IPS DF 6.9 (cell line): Measurements from ENCODE around the gene OR7A17.

Experiments used
- DNase-seq: peaks from one replicate; pipeline ENCODE4 v3.0.0-alpha.2; 2013; ENCODE audit warnings: low read depth, low spot score
- H3K27ac ChIP-seq: one replicate; pipeline ENCODE4 v1.5.1; 2013; ENCODE audit warnings: low read length, control low read depth
- H3K27me3 ChIP-seq: 2 replicates; pipeline ENCODE4 v1.6.1; 2013; ENCODE audit warnings: mild to moderate bottlenecking, low read length; ENCODE audit not compliant: control insufficient read depth, insufficient read depth
- H3K36me3 ChIP-seq: 2 replicates; pipeline ENCODE4 v1.6.1; 2013; ENCODE audit warnings: low read length; ENCODE audit not compliant: control insufficient read depth, insufficient read depth
- H3K4me1 ChIP-seq: 2 replicates; pipeline ENCODE4 v1.6.1; 2013; ENCODE audit warnings: low read length; ENCODE audit not compliant: control insufficient read depth, insufficient read depth
- H3K4me3 ChIP-seq: 2 replicates; pipeline ENCODE4 v1.5.1; 2013; ENCODE audit warnings: mild to moderate bottlenecking, low read length
- H3K9me3 ChIP-seq: 2 replicates; pipeline ENCODE4 v1.6.1; 2013; ENCODE audit warnings: low read length, inconsistent platforms; ENCODE audit not compliant: control insufficient read depth, insufficient read depth
- WGBS: extraction: QIAGEN DNeasy Blood & Tissue Kit; methylation state at CpG from one replicate; pipeline ENCODE4 v1.1.7; 2013; ENCODE audit warnings: mixed read lengths, missing lambda C conversion rate; ENCODE audit not compliant: insufficient read length, insufficient coverage; 5-methylcytosine and 5-hydroxymethylcytosine counted together

The OR7A17 gene

DNA sequence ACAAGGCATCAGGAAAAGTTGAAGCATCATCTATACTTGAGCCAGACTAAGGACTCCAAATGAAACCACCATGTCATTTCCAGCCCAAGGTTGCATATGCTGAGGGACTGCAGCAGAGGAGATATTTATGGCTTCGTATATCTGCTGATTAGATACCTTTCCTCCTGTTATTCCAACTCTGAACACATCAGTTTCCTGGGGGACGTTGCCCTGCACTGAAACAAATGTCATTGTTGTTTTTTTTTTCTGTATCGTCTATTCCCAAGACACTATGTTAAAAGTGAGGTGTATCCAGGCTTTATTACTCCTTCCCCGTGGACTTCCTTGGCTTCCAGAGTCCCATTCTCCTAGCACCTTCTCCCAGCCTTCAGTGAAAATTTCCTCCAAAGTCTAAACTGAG is at the start of gene OR7A17:
TSS of gene OR7A17 (minus strand) at position 101 of the 400 bp plus-strand sequence. CDS start 4,777 bp downstream, outside the sequence.
- H3K27me3 ChIP-seq: no peaks in the 10 kb centered on the region
- no peak within 1 kb of the TSS for H3K27ac ChIP-seq
- H3K4me1 ChIP-seq: no peaks in the 10 kb centered on the region
- no peak within 1 kb of the TSS for H3K4me3 ChIP-seq
- no peaks in the 10 kb centered on the region for H3K9me3 ChIP-seq
- DNase-seq: no peak
- H3K36me3 ChIP-seq: no peaks in the 10 kb centered on the region
- WGBS: no CpG with 5 or more reads among the region's 4 CpGs

GRCh38 chr19:14933506-14933905 is 47.6 kb upstream of the OR7A17 start:
- WGBS: no CpG with 5 or more reads among the region's 1 CpG
- Histone ChIP-seq H3K27me3 (no peaks in the 10 kb centered on the region), H3K4me1 (no peaks in the 10 kb centered on the region), H3K4me3 (no peak overlapping the region), H3K27ac (no peak overlapping the region), H3K9me3 (no peaks in the 10 kb centered on the region), H3K36me3 (no peaks in the 10 kb centered on the region)
- no peak for DNase-seq

DNA sequence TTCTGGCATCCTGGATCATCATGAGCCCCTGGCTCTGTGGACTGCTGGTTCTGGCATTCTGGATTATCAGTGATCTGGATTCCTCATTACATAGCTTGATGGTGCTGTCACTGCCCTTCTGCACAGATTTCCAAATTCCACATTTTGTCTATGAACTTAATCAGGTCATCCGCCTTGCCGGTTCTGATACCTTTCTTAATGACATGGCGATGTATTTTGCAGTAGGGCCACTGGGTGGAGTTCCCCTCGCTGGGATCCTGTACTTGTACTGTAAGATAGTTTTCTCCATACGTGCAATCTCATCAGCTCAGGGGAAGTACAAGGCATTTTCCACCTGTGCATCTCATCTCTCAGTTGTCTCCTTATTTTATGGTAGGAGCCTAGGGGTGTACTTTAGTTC is 30.9 kb upstream of the OR7A17 start:
- no peak overlapping the region for H3K4me3 ChIP-seq
- WGBS: no CpG with 5 or more reads among the region's 5 CpGs
- no peaks in the 10 kb centered on the region for H3K27me3 ChIP-seq
- H3K27ac ChIP-seq: no peak overlapping the region
- no peaks in the 10 kb centered on the region for H3K9me3 ChIP-seq
- no peaks in the 10 kb centered on the region for H3K4me1 ChIP-seq
- no peaks in the 10 kb centered on the region for H3K36me3 ChIP-seq
- peak; percentile 9 for DNase-seq

DNA sequence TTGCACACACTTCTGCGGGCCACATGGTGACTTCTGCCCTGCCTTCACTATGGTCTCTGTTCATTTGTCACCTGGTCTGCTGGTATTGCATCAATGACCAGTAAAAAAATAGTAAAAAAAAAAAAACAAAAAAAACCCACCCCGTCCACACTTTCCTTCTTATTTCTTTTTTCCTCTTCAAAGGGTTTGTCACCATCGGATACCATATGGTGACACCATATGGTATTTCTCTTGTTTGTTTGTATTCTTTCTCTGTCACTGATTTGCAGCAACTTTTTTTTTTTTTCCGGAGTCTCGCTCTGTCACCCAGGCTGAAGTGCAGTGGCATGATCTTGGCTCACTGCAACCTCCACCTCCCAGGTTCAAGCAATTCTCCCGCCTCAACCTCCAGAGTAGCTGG is 29.2 kb upstream of the OR7A17 start:
- H3K36me3 ChIP-seq: no peaks in the 10 kb centered on the region
- H3K27ac ChIP-seq: no peak overlapping the region
- H3K9me3 ChIP-seq: no peaks in the 10 kb centered on the region
- H3K4me3 ChIP-seq: no peak overlapping the region
- no peak for DNase-seq
- H3K27me3 ChIP-seq: no peaks in the 10 kb centered on the region
- no peaks in the 10 kb centered on the region for H3K4me1 ChIP-seq
- WGBS: no CpG with 5 or more reads among the region's 6 CpGs

GRCh38 chr19:14906711-14907110 is 20.8 kb upstream of the OR7A17 start:
- Histone ChIP-seq H3K4me1 (no peaks in the 10 kb centered on the region), H3K27me3 (no peaks in the 10 kb centered on the region), H3K36me3 (no peaks in the 10 kb centered on the region), H3K27ac (no peak overlapping the region), H3K9me3 (no peaks in the 10 kb centered on the region), H3K4me3 (no peak overlapping the region)
- no peak for DNase-seq
- WGBS: no CpG with 5 or more reads among the region's 4 CpGs

- no peak for DNase-seq
- Histone ChIP-seq H3K4me3 (no peak overlapping the region), H3K4me1 (no peaks in the 10 kb centered on the region), H3K36me3 (no peaks in the 10 kb centered on the region), H3K27me3 (no peaks in the 10 kb centered on the region), H3K9me3 (no peaks in the 10 kb centered on the region), H3K27ac (no peak overlapping the region)
- WGBS: no CpG with 5 or more reads among the region's 2 CpGs
Measured at GRCh38 chr19:14901675-14902260, 15.8 kb upstream of the OR7A17 start.

GRCh38 chr19:14890643-14891379 is 4.9 kb upstream of the OR7A17 start:
- no CpG with 5 or more reads among the region's 10 CpGs for WGBS
- Histone ChIP-seq H3K27me3 (no peaks in the 10 kb centered on the region), H3K9me3 (no peaks in the 10 kb centered on the region), H3K27ac (no peak overlapping the region), H3K36me3 (no peaks in the 10 kb centered on the region), H3K4me3 (no peak overlapping the region), H3K4me1 (no peaks in the 10 kb centered on the region)
- DNase-seq: no peak

DNA sequence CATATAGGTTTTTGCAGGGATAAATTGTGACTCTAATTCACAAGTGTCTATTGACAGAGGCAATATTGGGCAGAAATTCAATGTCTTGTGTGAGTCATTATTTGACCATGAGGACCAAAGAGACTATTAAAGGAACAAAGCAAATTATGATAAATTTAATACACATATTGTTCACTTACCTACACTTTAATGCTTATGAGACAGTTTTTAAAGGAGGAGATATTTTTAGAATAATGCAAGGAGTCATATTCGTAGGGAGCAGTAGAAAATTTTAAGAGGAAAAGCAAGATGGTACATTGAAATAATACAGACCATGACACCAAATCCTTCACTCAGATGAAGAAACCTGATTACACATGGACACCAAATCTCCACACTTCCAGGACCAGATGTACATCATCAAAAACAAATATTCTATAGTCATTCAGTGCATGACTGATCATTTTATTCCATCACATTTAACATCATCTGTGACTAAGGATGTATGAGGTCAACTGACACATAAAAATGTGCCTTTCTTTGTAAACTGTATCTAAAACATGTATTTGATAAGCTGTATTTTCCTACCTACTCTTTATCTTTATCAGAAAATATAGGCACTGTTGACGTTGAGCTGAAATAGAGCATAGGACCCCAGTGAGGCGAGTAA is 4.2 kb upstream of the OR7A17 start:
- Histone ChIP-seq H3K9me3 (no peaks in the 10 kb centered on the region), H3K4me1 (no peaks in the 10 kb centered on the region), H3K27me3 (no peaks in the 10 kb centered on the region), H3K27ac (no peak overlapping the region), H3K4me3 (no peak overlapping the region), H3K36me3 (no peaks in the 10 kb centered on the region)
- WGBS: no CpG with 5 or more reads among the region's 3 CpGs
- no peak for DNase-seq

DNA sequence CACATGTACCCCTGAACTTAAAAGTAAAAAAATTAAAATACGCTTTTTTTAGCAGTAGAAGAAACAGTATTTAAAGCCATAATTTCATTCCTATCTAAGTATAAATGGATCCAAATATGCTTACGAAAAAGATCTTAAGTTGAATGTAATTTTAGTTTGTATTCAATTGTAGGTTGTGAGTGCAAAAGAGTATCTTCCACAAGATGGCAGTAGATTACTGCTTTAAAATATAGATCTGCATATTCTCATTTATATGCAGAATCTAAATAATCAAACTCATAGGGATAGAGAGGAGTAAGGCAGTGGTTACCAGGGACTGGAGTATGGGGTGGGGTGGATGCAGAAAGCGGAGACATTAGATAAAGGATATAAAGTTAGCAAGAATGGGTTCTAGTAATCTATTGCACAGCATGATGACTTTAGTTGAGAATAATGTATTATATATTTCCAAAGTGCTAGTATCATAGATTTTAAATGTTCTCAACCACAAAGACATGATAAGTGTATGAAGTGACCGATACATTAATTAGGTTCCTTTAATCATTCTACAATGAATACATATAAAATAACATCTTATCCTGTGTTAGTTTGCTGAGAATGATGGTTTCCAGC is 14.2 kb downstream of the OR7A17 start:
- Histone ChIP-seq H3K27ac (no peak overlapping the region), H3K27me3 (no peaks in the 10 kb centered on the region), H3K36me3 (no peaks in the 10 kb centered on the region), H3K9me3 (peaks cover 2% of the 10 kb centered on the region; the same call in 1 of the 2 replicates), H3K4me1 (no peaks in the 10 kb centered on the region), H3K4me3 (no peak overlapping the region)
- DNase-seq: no peak
- WGBS: no CpG with 5 or more reads among the region's 4 CpGs

- Histone ChIP-seq H3K36me3 (no peaks in the 10 kb centered on the region), H3K4me3 (no peak overlapping the region), H3K27me3 (no peaks in the 10 kb centered on the region), H3K4me1 (no peaks in the 10 kb centered on the region), H3K9me3 (peaks cover 2% of the 10 kb centered on the region; the same call in 1 of the 2 replicates), H3K27ac (no peak overlapping the region)
- no CpG with 5 or more reads among the region's 5 CpGs for WGBS
- DNase-seq: no peak
Measured at GRCh38 chr19:14868497-14868896, 17.4 kb downstream of the OR7A17 start.
